ENCODE data around the gene COMMD4.

GRCh38 chr15:75363786-75364185 lies 27.9 kb downstream of the COMMD4 start:
- TF ChIP-seq CTCF (IDR thresholded peaks at IDR 0.05) (no peak), POLR2AphosphoS5 (IDR thresholded peaks at IDR 0.05) (no peak), EP300 (IDR thresholded peaks at IDR 0.05) (no peak), POLR2A (IDR thresholded peaks at IDR 0.05) (no peak)

Measured in suprapubic skin (tissue), 4 donors.